K562 (cell line): ENCODE results near the gene ZNF628. TPM values are rescaled to one million over a fixed set of nuclear protein-coding genes. Genes with fewer than 3 reads are reported as not detected.

Experiments used
- ATF7 ChIP-seq: fragments of 450-650 bp; IDR thresholded peaks from 2 replicates; pipeline ENCODE4 v1.7.1; 2014; ENCODE audit warnings: mild to moderate bottlenecking, moderate library complexity
- BRF1 ChIP-seq: IDR thresholded peaks from 3 replicates; pipeline ENCODE4 v1.6.1; 2011; ENCODE audit warnings: borderline replicate concordance, mild to moderate bottlenecking; ENCODE audit not compliant: insufficient read length; ENCODE audit errors: extremely low read depth
- EGR1 ChIP-seq: fragments of 450-650 bp; conservative IDR thresholded peaks from 2 replicates; pipeline ENCODE4 v1.6.1; 2017; ENCODE audit warnings: mild to moderate bottlenecking
- NCOA1 ChIP-seq: fragments of 450-650 bp; IDR thresholded peaks from 2 replicates; pipeline ENCODE4 v1.6.1; 2016; ENCODE audit warnings: low read depth
- NFIX ChIP-seq: fragments of 250-450 bp; sonication (Bioruptor Pico); IDR thresholded peaks from 2 replicates; pipeline ENCODE4 v1.4.0; 2020; ENCODE audit warnings: low read depth, mild to moderate bottlenecking, moderate library complexity
- NR2C1 ChIP-seq, 2 experiments: fragments of 450-650 bp; IDR thresholded peaks; 2 replicates each; pipeline ENCODE4 v1.6.1; 2017; ENCODE audit warnings: mild to moderate bottlenecking in 2 of 2, antibody characterized with exemption in 1 of 2, inconsistent platforms in 1 of 2, missing compliant biosample characterization in 1 of 2, missing genetic modification characterization in 1 of 2
- PHB2 ChIP-seq: fragments of 450-650 bp; IDR thresholded peaks from 2 replicates; pipeline ENCODE4 v1.6.1; 2017; ENCODE audit warnings: low read depth
- PHTF2 ChIP-seq: fragments of 250-450 bp; sonication (Bioruptor Pico); IDR thresholded peaks from 2 replicates; pipeline ENCODE4 v1.5.0; 2021; ENCODE audit warnings: mild to moderate bottlenecking
- PML ChIP-seq: IDR thresholded peaks from 2 replicates; pipeline ENCODE4 v1.6.1; 2012; ENCODE audit warnings: low read length, inconsistent platforms
- RBM22 ChIP-seq: fragments of 200-400 bp; formaldehyde crosslinking; IDR thresholded peaks from 2 replicates; pipeline ENCODE4 v1.6.1; 2018; ENCODE audit warnings: low read length, low read depth; ENCODE audit not compliant: poor library complexity, severe bottlenecking
- RFX5 ChIP-seq: IDR thresholded peaks from 2 replicates; pipeline ENCODE4 v1.6.1; 2011; ENCODE audit warnings: low read depth, mild to moderate bottlenecking, improper control_type of control experiment, low read length
- SMC3 ChIP-seq: conservative IDR thresholded peaks from 2 replicates; pipeline ENCODE4 v1.6.1; 2011; ENCODE audit warnings: low read depth, low read length, improper control_type of control experiment; ENCODE audit not compliant: insufficient read depth
- TRIM28 ChIP-seq: fragments of 450-650 bp; IDR thresholded peaks from 2 replicates; pipeline ENCODE4 v1.6.1; 2017
- XRCC4 ChIP-seq: IDR thresholded peaks from one replicate; pipeline ENCODE4 v1.6.1; 2011; ENCODE audit not compliant: insufficient read depth, insufficient read length; ENCODE audit errors: extremely low read depth
- YY1 ChIP-seq, 3 experiments: IDR thresholded peaks; 2 replicates each; pipeline ENCODE4 v1.6.1; 2011; ENCODE audit warnings: low read length in 2 of 3, mild to moderate bottlenecking in 2 of 3, moderate library complexity in 2 of 3, borderline replicate concordance in 1 of 3, control low read depth in 1 of 3, low read depth in 1 of 3; ENCODE audit not compliant: insufficient read depth in 3 of 3, insufficient replicate concordance in 2 of 3, control insufficient read depth in 1 of 3, insufficient read length in 1 of 3; ENCODE audit errors: extremely low read depth in 1 of 3
- ZKSCAN1 ChIP-seq: fragments of 150-350 bp; IDR thresholded peaks from 2 replicates; pipeline ENCODE4 v1.6.1; 2016; ENCODE audit warnings: low read depth, low read length
- ZNF699 ChIP-seq: fragments of 250-450 bp; sonication (Bioruptor Pico); IDR thresholded peaks from 2 replicates; pipeline ENCODE4 v1.8.0; 2021; ENCODE audit warnings: mild to moderate bottlenecking, moderate library complexity; ENCODE audit not compliant: insufficient replicate concordance
- polyA plus RNA-seq, 8 experiments: library from polyadenylated mRNA; depleted of rRNA in 4 of 8; stranded (reverse) in 5 of 8; unstranded in 3 of 8; fragments of >200 nt; fragmentation: Nextera tagmentation in 2 of 8; fragmentation: Illumina TruSeq in 1 of 8; extraction: Ambion mirVana in 2 of 8; extraction: Trizol in 1 of 8; gene quantifications; 2 replicates each; pipeline versions ENCODE4 v1.2.1 to v1.2.3, GENCODE V29; 2011 to 2014; ENCODE audit warnings: inconsistent platforms in 1 of 8, missing spikeins in 1 of 8
- total RNA-seq, 7 experiments: library from RNA; depleted of rRNA in 6 of 7; stranded (reverse); fragments of >200 nt in 6 of 7; fragmentation: Illumina TruSeq in 2 of 7; extraction: Trizol in 2 of 7; gene quantifications; 2 replicates each; pipeline versions ENCODE4 v1.2.1 to v1.2.3, GENCODE V29; 2011 to 2021; ENCODE audit warnings: low replicate concordance in 1 of 7
- TF ChIP-seq, protein P1 (sequence below): fragments of 450-650 bp; formaldehyde crosslinking; IDR thresholded peaks from 2 replicates; pipeline ENCODE4 v1.4.0; 2022; ENCODE audit warnings: mild to moderate bottlenecking, moderate library complexity
- TF ChIP-seq, protein P2 (sequence below): fragments of 150-350 bp; IDR thresholded peaks from 2 replicates; pipeline ENCODE4 v1.6.1; 2014; ENCODE audit warnings: low read depth, mild to moderate bottlenecking, low read length, borderline replicate concordance
- TF ChIP-seq, protein P3 (sequence below): fragments of 250-450 bp; sonication (Bioruptor Pico); IDR thresholded peaks from 2 replicates; pipeline ENCODE4 v1.4.0; 2020
- TF ChIP-seq, protein P4 (sequence below): sonication (generic); formaldehyde crosslinking; IDR thresholded peaks from 2 replicates; pipeline ENCODE4 v1.9.0; 2022; ENCODE audit warnings: mild to moderate bottlenecking, missing genetic modification reagents

The ZNF628 gene
- total and polyA plus RNA-seq, 9 of the 15 experiments (the other 6 are each of a cell fraction or from before 2014, with no cell fraction given) = 0.13 to 13.6 (median 2.2) TPM; not detected in 3

DNA sequence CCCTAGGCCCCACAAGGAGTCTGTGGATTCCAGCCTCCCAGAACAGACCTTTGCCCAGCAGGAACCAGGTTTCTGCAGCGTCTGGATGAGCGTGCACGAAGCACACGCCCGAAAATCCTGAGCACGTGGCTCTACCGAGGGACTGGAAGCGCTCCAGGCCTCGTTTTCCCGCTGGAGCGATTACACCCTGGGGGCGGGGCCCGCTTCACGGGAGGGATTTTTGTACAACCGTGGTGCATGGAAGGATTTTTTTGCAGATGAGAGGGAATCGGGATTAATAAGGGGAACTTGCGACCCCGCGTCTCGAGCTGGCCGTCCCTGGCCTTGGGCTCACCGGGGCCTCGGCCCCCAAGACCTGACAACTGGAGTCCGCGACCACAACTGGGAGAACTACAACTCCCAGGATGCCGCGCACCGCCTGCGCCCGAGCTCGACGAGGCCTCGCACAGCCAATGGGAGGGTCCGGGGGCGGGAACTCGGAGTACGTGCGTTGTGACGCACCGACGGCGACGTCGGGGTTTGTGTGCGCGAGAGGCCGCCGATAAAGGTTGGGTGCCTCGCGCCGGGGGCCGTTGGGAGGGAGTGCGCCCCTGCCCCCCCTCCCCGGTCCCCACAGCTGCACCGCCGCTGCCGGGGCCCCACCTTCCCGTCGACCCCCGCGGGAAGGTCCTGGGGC lies at the start of gene ZNF628 (continued):
- no peak; the same call in 1 of the 2 replicates for TF ChIP-seq PML
- TF ChIP-seq, protein P1, sequence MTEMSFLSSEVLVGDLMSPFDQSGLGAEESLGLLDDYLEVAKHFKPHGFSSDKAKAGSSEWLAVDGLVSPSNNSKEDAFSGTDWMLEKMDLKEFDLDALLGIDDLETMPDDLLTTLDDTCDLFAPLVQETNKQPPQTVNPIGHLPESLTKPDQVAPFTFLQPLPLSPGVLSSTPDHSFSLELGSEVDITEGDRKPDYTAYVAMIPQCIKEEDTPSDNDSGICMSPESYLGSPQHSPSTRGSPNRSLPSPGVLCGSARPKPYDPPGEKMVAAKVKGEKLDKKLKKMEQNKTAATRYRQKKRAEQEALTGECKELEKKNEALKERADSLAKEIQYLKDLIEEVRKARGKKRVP = no peak
- TF ChIP-seq TRIM28 = no peak
- no peak for TF ChIP-seq PHTF2 (CRISPR knock-in tag)
- no peak for TF ChIP-seq BRF1
- TF ChIP-seq ATF7 = peak; percentile 71
- TF ChIP-seq, protein P2, sequence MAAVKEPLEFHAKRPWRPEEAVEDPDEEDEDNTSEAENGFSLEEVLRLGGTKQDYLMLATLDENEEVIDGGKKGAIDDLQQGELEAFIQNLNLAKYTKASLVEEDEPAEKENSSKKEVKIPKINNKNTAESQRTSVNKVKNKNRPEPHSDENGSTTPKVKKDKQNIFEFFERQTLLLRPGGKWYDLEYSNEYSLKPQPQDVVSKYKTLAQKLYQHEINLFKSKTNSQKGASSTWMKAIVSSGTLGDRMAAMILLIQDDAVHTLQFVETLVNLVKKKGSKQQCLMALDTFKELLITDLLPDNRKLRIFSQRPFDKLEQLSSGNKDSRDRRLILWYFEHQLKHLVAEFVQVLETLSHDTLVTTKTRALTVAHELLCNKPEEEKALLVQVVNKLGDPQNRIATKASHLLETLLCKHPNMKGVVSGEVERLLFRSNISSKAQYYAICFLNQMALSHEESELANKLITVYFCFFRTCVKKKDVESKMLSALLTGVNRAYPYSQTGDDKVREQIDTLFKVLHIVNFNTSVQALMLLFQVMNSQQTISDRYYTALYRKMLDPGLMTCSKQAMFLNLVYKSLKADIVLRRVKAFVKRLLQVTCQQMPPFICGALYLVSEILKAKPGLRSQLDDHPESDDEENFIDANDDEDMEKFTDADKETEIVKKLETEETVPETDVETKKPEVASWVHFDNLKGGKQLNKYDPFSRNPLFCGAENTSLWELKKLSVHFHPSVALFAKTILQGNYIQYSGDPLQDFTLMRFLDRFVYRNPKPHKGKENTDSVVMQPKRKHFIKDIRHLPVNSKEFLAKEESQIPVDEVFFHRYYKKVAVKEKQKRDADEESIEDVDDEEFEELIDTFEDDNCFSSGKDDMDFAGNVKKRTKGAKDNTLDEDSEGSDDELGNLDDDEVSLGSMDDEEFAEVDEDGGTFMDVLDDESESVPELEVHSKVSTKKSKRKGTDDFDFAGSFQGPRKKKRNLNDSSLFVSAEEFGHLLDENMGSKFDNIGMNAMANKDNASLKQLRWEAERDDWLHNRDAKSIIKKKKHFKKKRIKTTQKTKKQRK = no peak
- TF ChIP-seq NCOA1 = peak; percentile 58
- no peak for TF ChIP-seq YY1 (IDR thresholded peaks at IDR 0.05; ENCODE audit: borderline replicate concordance in 1 of 3, control insufficient read depth in 1 of 3, extremely low read depth in 1 of 3, insufficient read depth in 3 of 3, insufficient read length in 1 of 3, insufficient replicate concordance in 2 of 3, low read depth in 1 of 3, low read length in 2 of 3)
- TF ChIP-seq, protein P3, sequence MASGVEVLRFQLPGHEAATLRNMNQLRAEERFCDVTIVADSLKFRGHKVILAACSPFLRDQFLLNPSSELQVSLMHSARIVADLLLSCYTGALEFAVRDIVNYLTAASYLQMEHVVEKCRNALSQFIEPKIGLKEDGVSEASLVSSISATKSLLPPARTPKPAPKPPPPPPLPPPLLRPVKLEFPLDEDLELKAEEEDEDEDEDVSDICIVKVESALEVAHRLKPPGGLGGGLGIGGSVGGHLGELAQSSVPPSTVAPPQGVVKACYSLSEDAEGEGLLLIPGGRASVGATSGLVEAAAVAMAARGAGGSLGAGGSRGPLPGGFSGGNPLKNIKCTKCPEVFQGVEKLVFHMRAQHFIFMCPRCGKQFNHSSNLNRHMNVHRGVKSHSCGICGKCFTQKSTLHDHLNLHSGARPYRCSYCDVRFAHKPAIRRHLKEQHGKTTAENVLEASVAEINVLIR (CRISPR knock-in tag) = peak; percentile 98
- TF ChIP-seq RBM22 = no peak
- no peak for TF ChIP-seq ZKSCAN1
- no peak for TF ChIP-seq RFX5
- no peak for TF ChIP-seq ZNF699 (CRISPR knock-in tag)
- no peak for TF ChIP-seq SMC3
- TF ChIP-seq, protein P4, sequence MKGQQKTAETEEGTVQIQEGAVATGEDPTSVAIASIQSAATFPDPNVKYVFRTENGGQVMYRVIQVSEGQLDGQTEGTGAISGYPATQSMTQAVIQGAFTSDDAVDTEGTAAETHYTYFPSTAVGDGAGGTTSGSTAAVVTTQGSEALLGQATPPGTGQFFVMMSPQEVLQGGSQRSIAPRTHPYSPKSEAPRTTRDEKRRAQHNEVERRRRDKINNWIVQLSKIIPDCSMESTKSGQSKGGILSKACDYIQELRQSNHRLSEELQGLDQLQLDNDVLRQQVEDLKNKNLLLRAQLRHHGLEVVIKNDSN = peak; percentile 70
- no peak for TF ChIP-seq NR2C1 (IDR thresholded peaks at IDR 0.05)
- TF ChIP-seq NR2C1 (tag; IDR thresholded peaks at IDR 0.05) = peak; percentile 39
- peak; percentile 95 for TF ChIP-seq EGR1
- no peak for TF ChIP-seq NFIX (CRISPR knock-in tag)
- no peak for TF ChIP-seq PHB2
- TF ChIP-seq XRCC4 = no peak
